HG02970 (cell line): Measurements from ENCODE around the gene CES1.
"Not testable (repeated sequence)": the region's sequence is repeated elsewhere in the genome, so short reads cannot be mapped to it uniquely, and the experiment has no call there.

Experiments used
- ATAC-seq: cut with Tn5 transposase; IDR thresholded peaks from one replicate; pipeline ENCODE4 v1.9.1; 2021; ENCODE audit warnings: mild to moderate bottlenecking, moderate library complexity, moderate number of reproducible peaks; ENCODE audit not compliant: unreplicated experiment, low FRiP score

CES1 gene

GRCh38 chr16:55832773-55833691, at the start of gene CES1:
Gene CES1 (minus strand): TSS chr16:55833096. CDS start chr16:55833055, 41 bp downstream.
- ATAC-seq: no peak

- no peak for ATAC-seq
These were observed 44.0 kb upstream of the CES1 start for GRCh38 chr16:55876854-55877253.

- ATAC-seq: no peak
These were observed 42.4 kb upstream of the CES1 start, which contains the start of gene CES5A for GRCh38 chr16:55875273-55875672. Gene CES5A (minus strand): TSS chr16:55875373. CDS start chr16:55875221, 152 bp downstream.

- no peak for ATAC-seq
These were observed 40.2 kb upstream of the CES1 start for GRCh38 chr16:55873122-55873521.

GRCh38 chr16:55872130-55872529, 39.2 kb upstream of the CES1 start:
- no peak for ATAC-seq

- ATAC-seq: no peak
These were observed 38.6 kb upstream of the CES1 start for GRCh38 chr16:55871411-55872038.

GRCh38 chr16:55868980-55869379, 36.1 kb upstream of the CES1 start:
- ATAC-seq: no peak

- ATAC-seq: no peak
These were observed 35.2 kb upstream of the CES1 start for GRCh38 chr16:55868137-55868536.

- ATAC-seq: no peak
These were observed 28.4 kb upstream of the CES1 start for GRCh38 chr16:55861288-55861687.

- ATAC-seq: not testable (repeated sequence)
These were observed 24.8 kb upstream of the CES1 start for GRCh38 chr16:55857650-55858049.

GRCh38 chr16:55856950-55857349, 24.1 kb upstream of the CES1 start:
- no peak for ATAC-seq

GRCh38 chr16:55853114-55853513, 20.2 kb upstream of the CES1 start:
- ATAC-seq: no peak

- ATAC-seq: no peak
These were observed 16.6 kb upstream of the CES1 start for GRCh38 chr16:55849536-55849935.

GRCh38 chr16:55846598-55847346, 13.9 kb upstream of the CES1 start:
- ATAC-seq: no peak

- ATAC-seq: no peak
These were observed 10.2 kb upstream of the CES1 start for GRCh38 chr16:55843105-55843395.

GRCh38 chr16:55842369-55843104, 9.6 kb upstream of the CES1 start:
- ATAC-seq: no peak

GRCh38 chr16:55839115-55839514, 6.2 kb upstream of the CES1 start:
- no peak for ATAC-seq

GRCh38 chr16:55836158-55836611, 3.3 kb upstream of the CES1 start:
- no peak for ATAC-seq

- ATAC-seq: no peak
These were observed 2.7 kb upstream of the CES1 start for GRCh38 chr16:55835581-55835980.

- not testable (repeated sequence) for ATAC-seq
These were observed 2.3 kb upstream of the CES1 start for GRCh38 chr16:55835173-55835572.
